Measurements from ENCODE around the gene TDRD7.
"Not testable (repeated sequence)": the region's sequence is repeated elsewhere in the genome, so short reads cannot be mapped to it uniquely, and the experiment has no call there.

TDRD7 gene

DNA sequence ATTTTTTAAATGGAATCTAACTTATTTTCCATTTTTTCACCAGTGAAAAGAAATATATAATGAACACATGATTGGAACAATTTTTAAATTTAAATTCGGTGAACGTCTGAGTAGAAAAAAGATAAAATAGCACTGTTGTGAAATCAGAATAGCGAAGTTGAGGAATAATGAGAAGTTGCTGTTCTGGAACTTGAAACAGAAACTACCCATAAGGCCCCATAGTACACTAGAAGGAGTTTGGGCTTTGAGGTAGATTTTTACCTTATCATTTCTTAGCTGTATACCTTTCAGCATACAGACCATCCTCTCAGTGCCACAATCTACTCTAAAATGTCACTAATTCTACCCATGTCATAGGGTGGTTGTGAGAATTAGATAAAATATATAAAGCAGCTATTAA lies 35.1 kb downstream of the TDRD7 start:
- H3K27ac ChIP-seq (ENCODE audit: low read depth, low read length): no peak overlapping the region
- no peaks in the 10 kb centered on the region for H3K27me3 ChIP-seq (ENCODE audit: insufficient read depth, low read length)
- no peak overlapping the region for H3K4me3 ChIP-seq (ENCODE audit: low read depth, low read length)
- H2AFZ ChIP-seq (ENCODE audit: low read length, unreplicated experiment): no peak overlapping the region
- H3K4me1 ChIP-seq (ENCODE audit: control insufficient read depth, insufficient read depth, low read length, unreplicated experiment): no peaks in the 10 kb centered on the region
- peaks cover 6% of the 10 kb centered on the region; the same call in 1 of the 2 replicates for H3K36me3 ChIP-seq (ENCODE audit: insufficient read depth, low read length)
- no peaks in the 10 kb centered on the region for H3K79me2 ChIP-seq (ENCODE audit: control insufficient read depth, insufficient read depth, low read length, unreplicated experiment)

- not testable (repeated sequence) for H3K36me3 ChIP-seq (ENCODE audit: insufficient read depth, low read length); H3K4me3 ChIP-seq (ENCODE audit: low read depth, low read length); H3K27ac ChIP-seq (ENCODE audit: low read depth, low read length); H3K79me2 ChIP-seq (ENCODE audit: control insufficient read depth, insufficient read depth, low read length, unreplicated experiment); H3K27me3 ChIP-seq (ENCODE audit: insufficient read depth, low read length); H3K4me1 ChIP-seq (ENCODE audit: control insufficient read depth, insufficient read depth, low read length, unreplicated experiment); H2AFZ ChIP-seq (ENCODE audit: low read length, unreplicated experiment)
Observed at GRCh38 chr9:97453573-97453972, 41.7 kb downstream of the TDRD7 start.

GRCh38 chr9:97456841-97457240 lies 44.9 kb downstream of the TDRD7 start:
- H3K79me2 ChIP-seq (ENCODE audit: control insufficient read depth, insufficient read depth, low read length, unreplicated experiment); H3K27ac ChIP-seq (ENCODE audit: low read depth, low read length); H3K4me3 ChIP-seq (ENCODE audit: low read depth, low read length); H3K4me1 ChIP-seq (ENCODE audit: control insufficient read depth, insufficient read depth, low read length, unreplicated experiment); H3K27me3 ChIP-seq (ENCODE audit: insufficient read depth, low read length); H2AFZ ChIP-seq (ENCODE audit: low read length, unreplicated experiment); H3K36me3 ChIP-seq (ENCODE audit: insufficient read depth, low read length): not testable (repeated sequence)

GRCh38 chr9:97459326-97459725 lies 47.4 kb downstream of the TDRD7 start:
- Histone ChIP-seq H3K27ac (ENCODE audit: low read depth, low read length) (no peak overlapping the region), H3K79me2 (ENCODE audit: control insufficient read depth, insufficient read depth, low read length, unreplicated experiment) (no peaks in the 10 kb centered on the region), H3K36me3 (ENCODE audit: insufficient read depth, low read length) (no peaks in the 10 kb centered on the region)

GRCh38 chr9:97462159-97462558 lies 50.3 kb downstream of the TDRD7 start:
- Histone ChIP-seq H3K79me2 (ENCODE audit: control insufficient read depth, insufficient read depth, low read length, unreplicated experiment) (no peaks in the 10 kb centered on the region), H3K4me3 (ENCODE audit: low read depth, low read length) (no peak overlapping the region), H3K27me3 (ENCODE audit: insufficient read depth, low read length) (no peaks in the 10 kb centered on the region), H3K4me1 (ENCODE audit: control insufficient read depth, insufficient read depth, low read length, unreplicated experiment) (no peaks in the 10 kb centered on the region), H2AFZ (ENCODE audit: low read length, unreplicated experiment) (no peak overlapping the region), H3K27ac (ENCODE audit: low read depth, low read length) (no peak overlapping the region), H3K36me3 (ENCODE audit: insufficient read depth, low read length) (no peaks in the 10 kb centered on the region)

More at GRCh38 chr9:97459326-97459725, 47.4 kb downstream of the TDRD7 start:
- Histone ChIP-seq H3K4me1 (ENCODE audit: control insufficient read depth, insufficient read depth, low read length, unreplicated experiment) (no peaks in the 10 kb centered on the region), H3K4me3 (ENCODE audit: low read depth, low read length) (no peak overlapping the region), H3K27me3 (ENCODE audit: insufficient read depth, low read length) (no peaks in the 10 kb centered on the region), H2AFZ (ENCODE audit: low read length, unreplicated experiment) (no peak overlapping the region)

DNA sequence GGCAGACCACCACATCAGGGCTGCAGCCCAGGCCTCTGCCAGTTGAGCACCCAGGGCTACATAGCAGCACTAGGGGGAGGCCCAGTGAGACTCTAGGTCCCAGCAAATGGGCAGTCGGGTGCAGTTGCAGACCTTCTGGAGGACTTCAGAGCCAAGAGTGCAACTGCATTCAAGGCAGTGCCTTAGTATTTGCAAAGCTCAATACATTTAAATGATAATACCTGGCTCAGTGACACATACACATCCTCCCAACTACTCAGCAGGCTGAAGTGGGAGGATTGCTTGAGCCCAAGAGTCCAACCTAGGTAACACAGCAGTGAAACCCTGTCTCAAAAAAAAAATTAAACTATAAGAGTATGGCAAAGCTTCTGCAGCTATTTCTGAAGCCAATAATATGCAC lies 51.0 kb downstream of the TDRD7 start:
- no peak overlapping the region for H3K27ac ChIP-seq (ENCODE audit: low read depth, low read length)
- no peaks in the 10 kb centered on the region for H3K36me3 ChIP-seq (ENCODE audit: insufficient read depth, low read length)
- no peak overlapping the region for H2AFZ ChIP-seq (ENCODE audit: low read length, unreplicated experiment)
- H3K4me3 ChIP-seq (ENCODE audit: low read depth, low read length): no peak overlapping the region
- H3K79me2 ChIP-seq (ENCODE audit: control insufficient read depth, insufficient read depth, low read length, unreplicated experiment): no peaks in the 10 kb centered on the region
- H3K27me3 ChIP-seq (ENCODE audit: insufficient read depth, low read length): no peaks in the 10 kb centered on the region
- H3K4me1 ChIP-seq (ENCODE audit: control insufficient read depth, insufficient read depth, low read length, unreplicated experiment): no peaks in the 10 kb centered on the region

- no peak overlapping the region for H2AFZ ChIP-seq (ENCODE audit: low read length, unreplicated experiment)
- no peaks in the 10 kb centered on the region for H3K4me1 ChIP-seq (ENCODE audit: control insufficient read depth, insufficient read depth, low read length, unreplicated experiment)
- no peaks in the 10 kb centered on the region for H3K36me3 ChIP-seq (ENCODE audit: insufficient read depth, low read length)
- no peak overlapping the region for H3K27ac ChIP-seq (ENCODE audit: low read depth, low read length)
- H3K4me3 ChIP-seq (ENCODE audit: low read depth, low read length): no peak overlapping the region
- no peaks in the 10 kb centered on the region for H3K79me2 ChIP-seq (ENCODE audit: control insufficient read depth, insufficient read depth, low read length, unreplicated experiment)
- H3K27me3 ChIP-seq (ENCODE audit: insufficient read depth, low read length): no peaks in the 10 kb centered on the region
Observed at GRCh38 chr9:97468658-97469448, 57.0 kb downstream of the TDRD7 start.

DNA sequence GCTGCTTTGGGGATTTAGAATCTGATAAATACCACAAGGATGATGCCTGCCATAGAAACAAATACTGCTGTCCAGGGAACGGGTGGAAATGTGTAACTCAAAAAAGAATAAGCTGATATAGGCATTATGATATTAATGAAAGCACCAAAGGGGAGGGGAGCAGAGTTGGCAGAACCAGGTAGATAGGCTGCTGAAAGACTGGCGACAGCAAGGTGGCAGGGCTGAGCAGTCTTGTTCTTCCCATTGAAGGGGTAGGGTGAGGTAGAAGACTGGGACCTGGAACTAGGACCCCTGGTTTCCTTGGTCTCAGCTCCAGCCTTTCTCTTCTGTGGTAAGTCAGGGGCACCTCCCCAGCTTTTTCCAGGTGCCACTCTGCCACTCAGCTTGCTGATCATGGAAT lies 58.2 kb downstream of the TDRD7 start:
- no peak overlapping the region for H3K4me3 ChIP-seq (ENCODE audit: low read depth, low read length)
- peaks cover 4% of the 10 kb centered on the region; the same call in 1 of the 2 replicates for H3K36me3 ChIP-seq (ENCODE audit: insufficient read depth, low read length)
- peaks cover 3% of the 10 kb centered on the region for H3K4me1 ChIP-seq (ENCODE audit: control insufficient read depth, insufficient read depth, low read length, unreplicated experiment)
- no peaks in the 10 kb centered on the region for H3K27me3 ChIP-seq (ENCODE audit: insufficient read depth, low read length)
- H3K27ac ChIP-seq (ENCODE audit: low read depth, low read length): no peak overlapping the region
- no peak overlapping the region for H2AFZ ChIP-seq (ENCODE audit: low read length, unreplicated experiment)
- H3K79me2 ChIP-seq (ENCODE audit: control insufficient read depth, insufficient read depth, low read length, unreplicated experiment): no peaks in the 10 kb centered on the region

GRCh38 chr9:97473717-97474116 lies 61.8 kb downstream of the TDRD7 start:
- H3K4me1 ChIP-seq (ENCODE audit: control insufficient read depth, insufficient read depth, low read length, unreplicated experiment): peaks cover 3% of the 10 kb centered on the region
- no peak overlapping the region for H3K4me3 ChIP-seq (ENCODE audit: low read depth, low read length)
- H3K36me3 ChIP-seq (ENCODE audit: insufficient read depth, low read length): peaks cover 8% of the 10 kb centered on the region; the same call in 1 of the 2 replicates
- no peak overlapping the region for H3K27ac ChIP-seq (ENCODE audit: low read depth, low read length)
- no peak overlapping the region for H2AFZ ChIP-seq (ENCODE audit: low read length, unreplicated experiment)
- H3K27me3 ChIP-seq (ENCODE audit: insufficient read depth, low read length): no peaks in the 10 kb centered on the region
- H3K79me2 ChIP-seq (ENCODE audit: control insufficient read depth, insufficient read depth, low read length, unreplicated experiment): no peaks in the 10 kb centered on the region

GRCh38 chr9:97474372-97474925 lies 62.6 kb downstream of the TDRD7 start:
- peaks cover 8% of the 10 kb centered on the region; the same call in 1 of the 2 replicates for H3K36me3 ChIP-seq (ENCODE audit: insufficient read depth, low read length)
- no peak overlapping the region for H2AFZ ChIP-seq (ENCODE audit: low read length, unreplicated experiment)
- H3K27me3 ChIP-seq (ENCODE audit: insufficient read depth, low read length): no peaks in the 10 kb centered on the region
- H3K79me2 ChIP-seq (ENCODE audit: control insufficient read depth, insufficient read depth, low read length, unreplicated experiment): no peaks in the 10 kb centered on the region
- H3K4me3 ChIP-seq (ENCODE audit: low read depth, low read length): no peak overlapping the region
- no peak overlapping the region for H3K27ac ChIP-seq (ENCODE audit: low read depth, low read length)
- H3K4me1 ChIP-seq (ENCODE audit: control insufficient read depth, insufficient read depth, low read length, unreplicated experiment): peaks cover 3% of the 10 kb centered on the region

- H3K4me1 ChIP-seq (ENCODE audit: control insufficient read depth, insufficient read depth, low read length, unreplicated experiment): peaks cover 3% of the 10 kb centered on the region
- H3K27me3 ChIP-seq (ENCODE audit: insufficient read depth, low read length): no peaks in the 10 kb centered on the region
- no peak overlapping the region for H2AFZ ChIP-seq (ENCODE audit: low read length, unreplicated experiment)
Observed at GRCh38 chr9:97475059-97475458, 63.2 kb downstream of the TDRD7 start.

More at GRCh38 chr9:97475059-97475458, 63.2 kb downstream of the TDRD7 start:
- Histone ChIP-seq H3K27ac (ENCODE audit: low read depth, low read length) (no peak overlapping the region), H3K79me2 (ENCODE audit: control insufficient read depth, insufficient read depth, low read length, unreplicated experiment) (no peaks in the 10 kb centered on the region), H3K36me3 (ENCODE audit: insufficient read depth, low read length) (peaks cover 8% of the 10 kb centered on the region; the same call in 1 of the 2 replicates), H3K4me3 (ENCODE audit: low read depth, low read length) (no peak overlapping the region)

Measured in ACC112 (cell line).